ENCODE data around the gene FARSA.
"Not testable (repeated sequence)": the region's sequence is repeated elsewhere in the genome, so short reads cannot be mapped to it uniquely, and the experiment has no call there.

Gene FARSA

GRCh38 chr19:12953799-12954611 is 20.5 kb upstream of the FARSA start:
- no peak for DNase-seq

GRCh38 chr19:12953138-12953798 is 19.8 kb upstream of the FARSA start:
- no peak for DNase-seq

- DNase-seq: no peak
Measured at GRCh38 chr19:12952488-12953137, 19.1 kb upstream of the FARSA start.

- DNase-seq: not testable (repeated sequence)
Measured at GRCh38 chr19:12952050-12952449, 18.5 kb upstream of the FARSA start.

- no peak for DNase-seq
Measured at GRCh38 chr19:12949363-12950283, 16.1 kb upstream of the FARSA start.

- DNase-seq: no peak
Measured at GRCh38 chr19:12948612-12949362, 15.3 kb upstream of the FARSA start.

GRCh38 chr19:12947702-12948611 is 14.4 kb upstream of the FARSA start:
- no peak for DNase-seq

- no peak for DNase-seq
Measured at GRCh38 chr19:12946731-12947496, 13.4 kb upstream of the FARSA start.

GRCh38 chr19:12946092-12946721 is 12.7 kb upstream of the FARSA start:
- DNase-seq: peak; percentile 29

GRCh38 chr19:12945479-12946091 is 12.1 kb upstream of the FARSA start, which contains the start of gene RAD23A:
RAD23A (plus strand) TSS chr19:12945862; CDS start chr19:12945949, 87 bp downstream.
- DNase-seq: peak; percentile 98

GRCh38 chr19:12944104-12944674 is 10.7 kb upstream of the FARSA start:
- no peak for DNase-seq

- no peak for DNase-seq
Measured at GRCh38 chr19:12943437-12944044, 10.0 kb upstream of the FARSA start.

- DNase-seq: no peak
Measured at GRCh38 chr19:12940897-12941296, 7.4 kb upstream of the FARSA start.

GRCh38 chr19:12939975-12940423 is 6.5 kb upstream of the FARSA start:
- DNase-seq: no peak

GRCh38 chr19:12938779-12939601 is 5.5 kb upstream of the FARSA start:
- DNase-seq: peak; percentile 26

- peak; percentile 95 for DNase-seq
Measured at GRCh38 chr19:12937927-12938778, 4.6 kb upstream of the FARSA start, which contains the start of gene CALR. CALR (plus strand) TSS chr19:12938609; CDS start chr19:12938680, 71 bp downstream.
